ENCODE results near the gene CLDND1. TPM values are rescaled to one million over a fixed set of nuclear protein-coding genes. Genes with fewer than 3 reads are reported as not detected.

The CLDND1 gene
- total and polyA plus RNA-seq, 2 experiments from 2014 or later: 59.8 to 92.7 TPM

DNA sequence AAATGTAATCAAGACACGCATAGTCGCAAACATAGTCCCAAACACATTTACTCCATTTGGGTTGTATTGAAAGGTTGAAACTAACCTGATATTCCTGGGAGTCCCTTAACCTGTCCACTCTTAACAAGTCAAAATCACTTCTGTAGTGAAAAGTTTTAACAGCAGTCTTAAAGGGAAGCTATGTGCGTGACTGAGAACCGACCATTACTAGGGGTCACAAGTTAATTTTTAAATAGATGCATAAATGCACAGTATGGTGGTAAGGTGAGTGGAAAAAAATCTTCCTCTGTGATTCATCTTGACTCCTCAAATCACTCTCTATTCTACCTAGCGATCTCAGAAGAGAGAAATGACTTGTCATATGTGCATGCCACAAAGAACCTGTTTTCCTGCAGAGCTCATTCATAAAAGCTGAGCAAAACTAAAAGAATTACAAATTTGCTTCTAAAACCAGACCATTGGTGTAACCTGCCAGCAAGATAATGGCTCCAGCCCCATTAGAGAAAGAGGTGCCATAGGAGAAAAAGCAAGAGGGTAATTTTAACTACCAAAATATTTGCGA is 13.8 kb upstream of the CLDND1 start (continued):
- TF ChIP-seq, protein P1, sequence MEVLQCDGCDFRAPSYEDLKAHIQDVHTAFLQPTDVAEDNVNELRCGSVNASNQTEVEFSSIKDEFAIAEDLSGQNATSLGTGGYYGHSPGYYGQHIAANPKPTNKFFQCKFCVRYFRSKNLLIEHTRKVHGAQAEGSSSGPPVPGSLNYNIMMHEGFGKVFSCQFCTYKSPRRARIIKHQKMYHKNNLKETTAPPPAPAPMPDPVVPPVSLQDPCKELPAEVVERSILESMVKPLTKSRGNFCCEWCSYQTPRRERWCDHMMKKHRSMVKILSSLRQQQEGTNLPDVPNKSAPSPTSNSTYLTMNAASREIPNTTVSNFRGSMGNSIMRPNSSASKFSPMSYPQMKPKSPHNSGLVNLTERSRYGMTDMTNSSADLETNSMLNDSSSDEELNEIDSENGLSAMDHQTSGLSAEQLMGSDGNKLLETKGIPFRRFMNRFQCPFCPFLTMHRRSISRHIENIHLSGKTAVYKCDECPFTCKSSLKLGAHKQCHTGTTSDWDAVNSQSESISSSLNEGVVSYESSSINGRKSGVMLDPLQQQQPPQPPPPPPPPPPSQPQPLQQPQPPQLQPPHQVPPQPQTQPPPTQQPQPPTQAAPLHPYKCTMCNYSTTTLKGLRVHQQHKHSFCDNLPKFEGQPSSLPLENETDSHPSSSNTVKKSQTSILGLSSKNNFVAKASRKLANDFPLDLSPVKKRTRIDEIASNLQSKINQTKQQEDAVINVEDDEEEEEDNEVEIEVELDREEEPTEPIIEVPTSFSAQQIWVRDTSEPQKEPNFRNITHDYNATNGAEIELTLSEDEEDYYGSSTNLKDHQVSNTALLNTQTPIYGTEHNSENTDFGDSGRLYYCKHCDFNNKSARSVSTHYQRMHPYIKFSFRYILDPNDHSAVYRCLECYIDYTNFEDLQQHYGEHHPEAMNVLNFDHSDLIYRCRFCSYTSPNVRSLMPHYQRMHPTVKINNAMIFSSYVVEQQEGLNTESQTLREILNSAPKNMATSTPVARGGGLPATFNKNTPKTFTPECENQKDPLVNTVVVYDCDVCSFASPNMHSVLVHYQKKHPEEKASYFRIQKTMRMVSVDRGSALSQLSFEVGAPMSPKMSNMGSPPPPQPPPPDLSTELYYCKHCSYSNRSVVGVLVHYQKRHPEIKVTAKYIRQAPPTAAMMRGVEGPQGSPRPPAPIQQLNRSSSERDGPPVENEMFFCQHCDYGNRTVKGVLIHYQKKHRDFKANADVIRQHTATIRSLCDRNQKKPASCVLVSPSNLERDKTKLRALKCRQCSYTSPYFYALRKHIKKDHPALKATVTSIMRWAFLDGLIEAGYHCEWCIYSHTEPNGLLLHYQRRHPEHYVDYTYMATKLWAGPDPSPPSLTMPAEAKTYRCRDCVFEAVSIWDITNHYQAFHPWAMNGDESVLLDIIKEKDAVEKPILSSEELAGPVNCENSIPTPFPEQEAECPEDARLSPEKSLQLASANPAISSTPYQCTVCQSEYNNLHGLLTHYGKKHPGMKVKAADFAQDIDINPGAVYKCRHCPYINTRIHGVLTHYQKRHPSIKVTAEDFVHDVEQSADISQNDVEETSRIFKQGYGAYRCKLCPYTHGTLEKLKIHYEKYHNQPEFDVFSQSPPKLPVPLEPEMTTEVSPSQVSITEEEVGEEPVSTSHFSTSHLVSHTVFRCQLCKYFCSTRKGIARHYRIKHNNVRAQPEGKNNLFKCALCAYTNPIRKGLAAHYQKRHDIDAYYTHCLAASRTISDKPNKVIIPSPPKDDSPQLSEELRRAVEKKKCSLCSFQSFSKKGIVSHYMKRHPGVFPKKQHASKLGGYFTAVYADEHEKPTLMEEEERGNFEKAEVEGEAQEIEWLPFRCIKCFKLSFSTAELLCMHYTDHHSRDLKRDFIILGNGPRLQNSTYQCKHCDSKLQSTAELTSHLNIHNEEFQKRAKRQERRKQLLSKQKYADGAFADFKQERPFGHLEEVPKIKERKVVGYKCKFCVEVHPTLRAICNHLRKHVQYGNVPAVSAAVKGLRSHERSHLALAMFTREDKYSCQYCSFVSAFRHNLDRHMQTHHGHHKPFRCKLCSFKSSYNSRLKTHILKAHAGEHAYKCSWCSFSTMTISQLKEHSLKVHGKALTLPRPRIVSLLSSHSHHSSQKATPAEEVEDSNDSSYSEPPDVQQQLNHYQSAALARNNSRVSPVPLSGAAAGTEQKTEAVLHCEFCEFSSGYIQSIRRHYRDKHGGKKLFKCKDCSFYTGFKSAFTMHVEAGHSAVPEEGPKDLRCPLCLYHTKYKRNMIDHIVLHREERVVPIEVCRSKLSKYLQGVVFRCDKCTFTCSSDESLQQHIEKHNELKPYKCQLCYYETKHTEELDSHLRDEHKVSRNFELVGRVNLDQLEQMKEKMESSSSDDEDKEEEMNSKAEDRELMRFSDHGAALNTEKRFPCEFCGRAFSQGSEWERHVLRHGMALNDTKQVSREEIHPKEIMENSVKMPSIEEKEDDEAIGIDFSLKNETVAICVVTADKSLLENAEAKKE (CRISPR knock-in tag; IDR thresholded peaks at IDR 0.05): no peak

DNA sequence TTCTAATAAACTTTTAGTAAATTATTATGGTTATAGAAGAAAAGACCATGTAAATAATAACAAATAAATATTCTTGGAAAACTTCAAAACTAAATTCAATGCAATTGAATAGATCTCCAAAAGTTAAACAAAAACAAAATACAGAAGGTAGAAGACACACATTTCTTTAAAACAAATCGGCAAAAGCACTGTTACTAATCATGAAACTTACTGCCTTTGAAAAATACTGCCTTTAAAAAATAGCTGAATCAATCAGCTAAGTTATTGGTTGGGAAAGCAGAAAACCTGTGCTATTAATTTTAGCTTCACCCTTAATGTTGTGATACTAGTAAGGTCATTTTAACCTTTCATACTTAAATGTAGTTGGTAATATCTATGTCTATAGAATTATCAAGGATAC is 12.0 kb upstream of the CLDND1 start:
- Histone ChIP-seq H2AFZ (no peak overlapping the region), H3K4me2 (no peak overlapping the region), H3K79me2 (replicated peaks; ENCODE audit: insufficient read depth) (no peaks in the 10 kb centered on the region), H3K27ac (ENCODE audit: low read depth) (no peak overlapping the region), H3K36me3 (ENCODE audit: insufficient read depth) (no peaks in the 10 kb centered on the region), H3K27me3 (ENCODE audit: insufficient read depth) (no peaks in the 10 kb centered on the region), H3K4me3 (no peak overlapping the region), H3K9me2 (ENCODE audit: insufficient read depth) (no peaks in the 10 kb centered on the region), H3K4me1 (ENCODE audit: insufficient read depth) (no peaks in the 10 kb centered on the region), H3F3A (replicated peaks; ENCODE audit: low read depth) (no peaks in the 10 kb centered on the region), H4K20me1 (replicated peaks; ENCODE audit: insufficient read depth) (no peaks in the 10 kb centered on the region)
- no peaks in the 10 kb centered on the region for H3K9me3 Mint-ChIP-seq
- no peaks in the 10 kb centered on the region for H3K36me3 Mint-ChIP-seq (ENCODE audit: low read depth)
- H3K27me3 Mint-ChIP-seq (ENCODE audit: insufficient read depth, low read depth, poor library complexity): peaks cover 2% of the 10 kb centered on the region
- no peak overlapping the region for H3K27ac Mint-ChIP-seq
- ATAC-seq: no peak
- H3K4me3 Mint-ChIP-seq: no peak overlapping the region
- H3K4me1 Mint-ChIP-seq: no peaks in the 10 kb centered on the region
- no peak for DNase-seq (ENCODE audit: low spot score)
- TF ChIP-seq JUNB (IDR thresholded peaks at IDR 0.05; ENCODE audit: unreplicated experiment): no peak
- no peak for TF ChIP-seq EZH2phosphoT487 (IDR thresholded peaks at IDR 0.05; ENCODE audit: unreplicated experiment)
- no peak for TF ChIP-seq ETS1 (IDR thresholded peaks at IDR 0.05)
- no peak for TF ChIP-seq ZNF331 (CRISPR knock-in tag; IDR thresholded peaks at IDR 0.05; ENCODE audit: low read depth)
- TF ChIP-seq, protein P1 (CRISPR knock-in tag; IDR thresholded peaks at IDR 0.05): no peak

Measured in GM23338 (cell line).